ENCODE measurements around the gene BBS9.

The BBS9 gene

DNA sequence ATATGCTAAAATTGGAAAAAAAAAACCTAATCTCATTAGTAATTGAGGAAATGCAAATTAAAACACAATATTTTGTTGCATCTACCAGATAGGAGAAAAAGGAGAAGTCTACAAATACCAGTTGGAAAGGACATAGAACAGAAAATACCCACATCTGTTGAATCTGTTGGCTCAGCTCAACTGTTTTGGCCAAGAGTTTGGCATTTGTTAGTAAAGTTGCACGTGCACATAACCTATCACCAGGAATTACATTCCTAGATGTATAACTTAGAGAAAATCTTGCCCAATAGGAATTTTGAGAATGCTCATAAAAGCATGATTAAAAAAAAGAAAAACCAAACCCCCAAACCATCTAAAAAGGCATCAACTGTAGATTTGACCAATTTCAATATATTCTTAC lies 493.9 kb downstream of the BBS9 start:
- TF ChIP-seq CTCF (IDR thresholded peaks at IDR 0.05): no peak
- H3K4me3 ChIP-seq: no peak overlapping the region
- no peaks in the 10 kb centered on the region for H3K27me3 ChIP-seq
- intact Hi-C loops (cut with DNase I; ENCODE audit: low total_unique reads): no loop called here
- H3K36me3 ChIP-seq: no peaks in the 10 kb centered on the region
- H3K9me3 ChIP-seq: peaks cover 0 to 6% (median 0%) of the 10 kb centered on the region in 3 donors
- H3K4me1 ChIP-seq: no peaks in the 10 kb centered on the region
- no peak overlapping the region for H3K27ac ChIP-seq
- DNase-seq: no peak

GRCh38 chr7:33624215-33624614 lies 494.9 kb downstream of the BBS9 start:
- intact Hi-C loops (cut with DNase I; ENCODE audit: low total_unique reads): no loop called here
- Histone ChIP-seq H3K4me3 (no peak overlapping the region), H3K27me3 (no peaks in the 10 kb centered on the region)

DNA sequence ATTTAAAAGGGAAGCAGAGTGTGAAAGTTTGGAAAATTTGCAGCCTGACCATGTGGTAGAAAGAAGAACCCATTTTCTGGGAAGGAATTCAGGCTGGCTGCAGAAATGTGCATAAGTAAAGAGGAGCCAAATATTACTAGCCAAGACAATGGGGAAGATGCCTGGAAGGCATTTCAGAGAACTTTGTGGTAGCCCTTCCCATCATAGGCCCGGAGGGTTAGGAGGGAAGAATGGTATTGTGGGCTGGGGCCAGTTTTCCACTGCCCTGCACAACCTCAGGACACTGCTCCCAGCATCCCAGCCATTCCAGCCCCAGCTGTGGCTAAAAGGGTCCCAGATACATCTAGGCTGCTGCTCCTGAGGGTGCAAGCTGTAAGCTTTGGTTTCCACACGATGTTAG lies 497.5 kb downstream of the BBS9 start:
- Histone ChIP-seq H3K4me1 (no peaks in the 10 kb centered on the region), H3K36me3 (no peaks in the 10 kb centered on the region), H3K27ac (no peak overlapping the region), H3K27me3 (no peaks in the 10 kb centered on the region), H3K4me3 (no peak overlapping the region), H3K9me3 (no peaks in the 10 kb centered on the region)
- intact Hi-C loops (cut with DNase I; ENCODE audit: low total_unique reads): no loop called here
- TF ChIP-seq CTCF (IDR thresholded peaks at IDR 0.05): no peak
- no peak for DNase-seq

More at GRCh38 chr7:33624215-33624614, 494.9 kb downstream of the BBS9 start:
- DNase-seq: no peak
- no peak overlapping the region for H3K27ac ChIP-seq
- no peak for TF ChIP-seq CTCF (IDR thresholded peaks at IDR 0.05)
- H3K36me3 ChIP-seq: no peaks in the 10 kb centered on the region
- H3K9me3 ChIP-seq: peaks cover 0 to 6% (median 0%) of the 10 kb centered on the region in 3 donors
- no peaks in the 10 kb centered on the region for H3K4me1 ChIP-seq

DNA sequence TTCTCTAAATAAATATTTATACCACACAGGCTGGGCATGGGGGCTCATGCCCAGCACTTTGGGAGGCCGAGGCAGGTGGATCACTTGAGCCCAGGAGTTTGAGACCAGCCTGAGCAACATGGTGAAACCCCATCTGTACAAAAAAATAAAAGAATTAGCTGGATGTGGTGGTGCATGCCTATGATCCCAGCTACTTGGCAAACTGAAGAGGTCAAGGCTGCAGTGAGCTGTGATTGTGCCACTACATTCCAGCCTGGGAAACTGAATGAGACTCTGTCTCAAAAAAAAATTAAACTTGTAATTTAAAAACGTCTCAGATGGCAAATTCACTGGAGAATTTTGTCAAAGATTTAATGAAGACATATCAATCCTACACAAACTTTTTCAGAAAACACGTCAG lies 498.4 kb downstream of the BBS9 start:
- Histone ChIP-seq H3K4me3 (no peak overlapping the region), H3K9me3 (no peaks in the 10 kb centered on the region), H3K27me3 (no peaks in the 10 kb centered on the region), H3K36me3 (no peaks in the 10 kb centered on the region), H3K4me1 (no peaks in the 10 kb centered on the region), H3K27ac (no peak overlapping the region)
- TF ChIP-seq CTCF (IDR thresholded peaks at IDR 0.05): no peak
- no peak for DNase-seq
- intact Hi-C loops (cut with DNase I; ENCODE audit: low total_unique reads): no loop called here

- H3K9me3 ChIP-seq: no peaks in the 10 kb centered on the region
- TF ChIP-seq CTCF (IDR thresholded peaks at IDR 0.05): no peak
These were observed 499.5 kb downstream of the BBS9 start for GRCh38 chr7:33628894-33629293.

DNA sequence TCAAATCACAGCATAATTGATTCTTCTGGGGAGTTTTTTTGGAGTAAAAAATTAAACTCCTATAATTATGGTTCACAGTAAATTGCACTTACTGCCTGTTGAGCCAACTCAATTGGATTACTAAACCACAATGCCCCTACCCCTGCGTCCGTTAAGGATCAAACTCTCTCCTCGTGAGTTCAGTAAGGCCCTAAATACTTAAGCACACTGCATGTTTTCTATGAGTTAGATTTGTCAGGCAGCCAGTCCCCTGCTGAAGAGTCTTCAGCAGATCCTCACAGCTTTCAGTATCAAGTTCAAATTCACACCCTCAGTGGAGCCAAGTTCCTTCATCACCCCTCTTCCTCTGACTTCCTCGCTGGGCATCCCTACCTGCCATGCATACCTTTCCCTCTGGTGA lies 501.0 kb downstream of the BBS9 start:
- no peak for DNase-seq
- H3K27me3 ChIP-seq: no peaks in the 10 kb centered on the region
- H3K27ac ChIP-seq: no peak overlapping the region
- no peaks in the 10 kb centered on the region for H3K4me1 ChIP-seq
- TF ChIP-seq CTCF (IDR thresholded peaks at IDR 0.05): no peak
- peaks cover 0 to 5% (median 0%) of the 10 kb centered on the region in 3 donors for H3K36me3 ChIP-seq
- no peak overlapping the region for H3K4me3 ChIP-seq
- intact Hi-C loops (cut with DNase I; ENCODE audit: low total_unique reads): no loop called here
- no peaks in the 10 kb centered on the region for H3K9me3 ChIP-seq

More at GRCh38 chr7:33628894-33629293, 499.5 kb downstream of the BBS9 start:
- Histone ChIP-seq H3K36me3 (peaks cover 0 to under 1% (median 0%) of the 10 kb centered on the region in 3 donors), H3K4me1 (no peaks in the 10 kb centered on the region), H3K4me3 (no peak overlapping the region), H3K27me3 (no peaks in the 10 kb centered on the region), H3K27ac (no peak overlapping the region)
- intact Hi-C loops (cut with DNase I; ENCODE audit: low total_unique reads): no loop called here
- DNase-seq: no peak
